ENCODE results near the gene PTGDS.

GRCh38 chr9:136958473-136958872, 18.8 kb upstream of the PTGDS start:
- TF ChIP-seq CTCF (IDR thresholded peaks at IDR 0.05; ENCODE audit: insufficient read depth, low read depth, low read length) (no peak), EZH2 (IDR thresholded peaks at IDR 0.05; ENCODE audit: insufficient read depth, low read length) (no peak)
